K562 (cell line): Measurements from ENCODE around the gene MSN. TPM values are rescaled to one million over a fixed set of nuclear protein-coding genes. Genes with fewer than 3 reads are reported as not detected.

Source experiments
- ATAC-seq: fragments of 200-7000 bp; cut with Tn5 transposase; 3 replicates; pipeline ENCODE4 v1.9.1; 2020; ENCODE audit warnings: moderate library complexity
- BruUV-seq: library from RNA; stranded (reverse); fragments of 400-500 nt; replicated peaks from 2 replicates; lab custom pipeline; 2021; lab: Mats Ljungman, UMichigan
- CTCF ChIA-PET: fragments of 300-600 bp; formaldehyde crosslinking; extraction: SDS; loops from one replicate; lab custom pipeline; 2021; ENCODE audit warnings: low intra/inter-chr PET ratio; lab: Yijun Ruan, JAX
- POLR2A ChIA-PET: fragments of 300-600, 350-650 bp; sonication (Branson Sonifier 250); formaldehyde crosslinking; extraction: SDS; loops from one replicate; lab custom pipeline; 2021; ENCODE audit warnings: antibody characterized with exemption, inconsistent platforms; lab: Yijun Ruan, JAX
- DNase-seq, 4 experiments: peaks; one replicate each; pipeline versions ENCODE4 v3.0.0 to v3.0.0-alpha.2; 2011 to 2018; ENCODE audit warnings: low spot score in 3 of 4, mixed read lengths in 3 of 4; ENCODE audit errors: extremely low read depth in 1 of 4
- FAIRE-seq: peaks from 2 replicates; lab custom pipeline; 2011; peaks lifted over from hg19 to GRCh38; lab: Jason Lieb, UNC
- H2AFZ ChIP-seq: 2 replicates; pipeline ENCODE4 v1.6.0; 2011; ENCODE audit warnings: low read depth, low read length, control low read depth, inconsistent platforms
- H3K27ac ChIP-seq: fragments of 200-600 bp; 3 replicates; pipeline ENCODE4 v1.8.0; 2011; ENCODE audit warnings: low read depth, mild to moderate bottlenecking, control low read depth, inconsistent platforms, low read length, moderate library complexity, mixed read lengths; ENCODE audit errors: extremely low read depth
- H3K27me3 ChIP-seq, 2 experiments: fragments of 300-600 bp in 1 of 2; 2 replicates in 1 of 2; 3 replicates in 1 of 2; pipeline versions ENCODE4 v1.6.0 to v1.8.0; 2011; ENCODE audit warnings: inconsistent platforms in 2 of 2, low read length in 2 of 2, mild to moderate bottlenecking in 1 of 2, mixed read lengths in 1 of 2, moderate library complexity in 1 of 2; ENCODE audit not compliant: control insufficient read depth in 2 of 2, insufficient read depth in 2 of 2
- H3K36me3 ChIP-seq: fragments of 300-600 bp; 3 replicates; pipeline ENCODE4 v1.8.0; 2011; ENCODE audit warnings: mild to moderate bottlenecking, low read length, inconsistent platforms; ENCODE audit not compliant: control insufficient read depth, insufficient read depth
- H3K4me1 ChIP-seq, 2 experiments: fragments of 200-600 bp in 1 of 2; replicated peaks in 1 of 2; 2 replicates in 1 of 2; 3 replicates in 1 of 2; pipeline versions ENCODE4 v1.5.1 to v1.8.0; 2011; ENCODE audit warnings: inconsistent platforms in 2 of 2, low read length in 2 of 2, mild to moderate bottlenecking in 1 of 2, mixed read lengths in 1 of 2, moderate library complexity in 1 of 2; ENCODE audit not compliant: control insufficient read depth in 2 of 2, insufficient read depth in 2 of 2
- H3K4me2 ChIP-seq: 2 replicates; pipeline ENCODE4 v1.6.1; 2011; ENCODE audit warnings: low read length, control low read depth, inconsistent platforms, mixed read lengths; ENCODE audit not compliant: insufficient read depth
- H3K4me3 ChIP-seq: fragments of 200-600 bp; sonication (generic), shearing (Covaris generic); 2 replicates; pipeline ENCODE4 v1.5.1; 2016; ENCODE audit warnings: control low read depth, inconsistent platforms
- H3K79me2 ChIP-seq: fragments of 200-600 bp; 3 replicates; pipeline ENCODE4 v1.8.0; 2011; ENCODE audit warnings: low read length, inconsistent platforms; ENCODE audit not compliant: control insufficient read depth, insufficient read depth
- H3K9ac ChIP-seq, 2 experiments: 2 replicates each; pipeline versions ENCODE4 v1.6.0 to v1.6.1; 2011; ENCODE audit warnings: low read depth in 2 of 2, low read length in 2 of 2, control low read depth in 1 of 2, inconsistent platforms in 1 of 2, mild to moderate bottlenecking in 1 of 2, mixed read lengths in 1 of 2; ENCODE audit not compliant: insufficient read depth in 1 of 2
- H3K9me1 ChIP-seq: one replicate; pipeline ENCODE4 v1.6.0; 2011; ENCODE audit warnings: inconsistent platforms, mild to moderate bottlenecking, low read length, moderate library complexity; ENCODE audit not compliant: control insufficient read depth, insufficient read depth
- H3K9me3 ChIP-seq: replicated peaks from 2 replicates; pipeline ENCODE4 v1.5.1; 2011; ENCODE audit warnings: low read depth, low read length, inconsistent platforms; ENCODE audit not compliant: control insufficient read depth, insufficient read depth
- H4K20me1 ChIP-seq: replicated peaks from 2 replicates; pipeline ENCODE4 v1.6.1; 2011; ENCODE audit warnings: low read length, inconsistent platforms, mixed read lengths; ENCODE audit not compliant: control insufficient read depth, insufficient read depth
- CTCFL ChIP-seq: IDR thresholded peaks from 2 replicates; pipeline ENCODE4 v1.6.1; 2011; ENCODE audit warnings: borderline replicate concordance, low read depth, mild to moderate bottlenecking, moderate library complexity, low read length; ENCODE audit not compliant: insufficient read depth, poor library complexity, severe bottlenecking
- HNRNPUL1 ChIP-seq: fragments of 200-400 bp; formaldehyde crosslinking; IDR thresholded peaks from 2 replicates; pipeline ENCODE4 v1.6.1; 2017; ENCODE audit warnings: low read length
- IRF2 ChIP-seq: sonication (generic); formaldehyde crosslinking; IDR thresholded peaks from 2 replicates; pipeline ENCODE4 v1.8.1; 2022; ENCODE audit warnings: mild to moderate bottlenecking, missing genetic modification reagents
- MAFK ChIP-seq: IDR thresholded peaks from 2 replicates; pipeline ENCODE4 v1.6.1; 2011; ENCODE audit warnings: low read length, improper control_type of control experiment
- NCOA4 ChIP-seq: fragments of 450-650 bp; IDR thresholded peaks from 2 replicates; pipeline ENCODE4 v1.6.1; 2018; ENCODE audit warnings: mild to moderate bottlenecking; ENCODE audit not compliant: partially characterized antibody
- SMC3 ChIP-seq: conservative IDR thresholded peaks from 2 replicates; pipeline ENCODE4 v1.6.1; 2011; ENCODE audit warnings: low read depth, low read length, improper control_type of control experiment; ENCODE audit not compliant: insufficient read depth
- VEZF1 ChIP-seq: fragments of 200-800 bp; sonication (Bioruptor generic); IDR thresholded peaks from 2 replicates; pipeline ENCODE4 v1.6.1; 2017; ENCODE audit warnings: missing genetic modification characterization, missing compliant biosample characterization
- ZNF384 ChIP-seq: IDR thresholded peaks from 2 replicates; pipeline ENCODE4 v1.6.1; 2012; ENCODE audit warnings: low read depth, low read length, improper control_type of control experiment
- ZNF780A ChIP-seq: fragments of 250-450 bp; sonication (Bioruptor Pico); IDR thresholded peaks from 2 replicates; pipeline ENCODE4 v1.5.0; 2021; ENCODE audit warnings: mild to moderate bottlenecking
- WGBS: fragments of 100-300 bp; shearing (Covaris generic); methylation state at CpG from one replicate; pipeline ENCODE4 v1.1.6; 2016; ENCODE audit warnings: low coverage, mixed read lengths; ENCODE audit not compliant: insufficient coverage; ENCODE audit errors: missing lambda C conversion rate; 5-methylcytosine and 5-hydroxymethylcytosine counted together
- in situ Hi-C: fragments of 300-500 bp; cut with MboI; formaldehyde crosslinking; loops from 4 replicates; pipeline ENCODE4 v1.15.0; 2018; ENCODE audit warnings: inconsistent platforms, mixed read lengths
- intact Hi-C: fragments of 100-400 bp; cut with micrococcal nuclease; formaldehyde crosslinking; loops from 2 replicates; pipeline ENCODE4 v1.14.2; 2022
- polyA plus RNA-seq, 8 experiments: library from polyadenylated mRNA; depleted of rRNA in 4 of 8; stranded (reverse) in 5 of 8; unstranded in 3 of 8; fragments of >200 nt; fragmentation: Nextera tagmentation in 2 of 8; fragmentation: Illumina TruSeq in 1 of 8; extraction: Ambion mirVana in 2 of 8; extraction: Trizol in 1 of 8; gene quantifications; 2 replicates each; pipeline versions ENCODE4 v1.2.1 to v1.2.3, GENCODE V29; 2011 to 2014; ENCODE audit warnings: inconsistent platforms in 1 of 8, missing spikeins in 1 of 8
- total RNA-seq, 7 experiments: library from RNA; depleted of rRNA in 6 of 7; stranded (reverse); fragments of >200 nt in 6 of 7; fragmentation: Illumina TruSeq in 2 of 7; extraction: Trizol in 2 of 7; gene quantifications; 2 replicates each; pipeline versions ENCODE4 v1.2.1 to v1.2.3, GENCODE V29; 2011 to 2021; ENCODE audit warnings: low replicate concordance in 1 of 7
- TF ChIP-seq, protein P1 (sequence below): fragments of 250-450 bp; sonication (Bioruptor Pico); IDR thresholded peaks from 2 replicates; pipeline ENCODE4 v1.5.0; 2021; ENCODE audit warnings: mild to moderate bottlenecking, borderline replicate concordance
- TF ChIP-seq, protein P2 (sequence below): fragments of 250-450 bp; sonication (Bioruptor Pico); IDR thresholded peaks from 2 replicates; pipeline ENCODE4 v1.9.0; 2021; ENCODE audit warnings: mild to moderate bottlenecking
- TF ChIP-seq, protein P3 (sequence below), 2 experiments: fragments of 450-650 bp in 1 of 2; sonication (generic) in 1 of 2; formaldehyde crosslinking in 1 of 2; IDR thresholded peaks in 1 of 2; conservative IDR thresholded peaks in 1 of 2; 2 replicates each; pipeline versions ENCODE4 v1.6.1 to v1.8.1; 2016 to 2023; ENCODE audit warnings: mild to moderate bottlenecking in 2 of 2, moderate library complexity in 2 of 2, inconsistent platforms in 1 of 2, missing genetic modification reagents in 1 of 2

Gene MSN
- total and polyA plus RNA-seq, 9 of the 15 experiments (the other 6 are each of a cell fraction or from before 2014, with no cell fraction given): 128 to 486 (median 237) TPM

DNA sequence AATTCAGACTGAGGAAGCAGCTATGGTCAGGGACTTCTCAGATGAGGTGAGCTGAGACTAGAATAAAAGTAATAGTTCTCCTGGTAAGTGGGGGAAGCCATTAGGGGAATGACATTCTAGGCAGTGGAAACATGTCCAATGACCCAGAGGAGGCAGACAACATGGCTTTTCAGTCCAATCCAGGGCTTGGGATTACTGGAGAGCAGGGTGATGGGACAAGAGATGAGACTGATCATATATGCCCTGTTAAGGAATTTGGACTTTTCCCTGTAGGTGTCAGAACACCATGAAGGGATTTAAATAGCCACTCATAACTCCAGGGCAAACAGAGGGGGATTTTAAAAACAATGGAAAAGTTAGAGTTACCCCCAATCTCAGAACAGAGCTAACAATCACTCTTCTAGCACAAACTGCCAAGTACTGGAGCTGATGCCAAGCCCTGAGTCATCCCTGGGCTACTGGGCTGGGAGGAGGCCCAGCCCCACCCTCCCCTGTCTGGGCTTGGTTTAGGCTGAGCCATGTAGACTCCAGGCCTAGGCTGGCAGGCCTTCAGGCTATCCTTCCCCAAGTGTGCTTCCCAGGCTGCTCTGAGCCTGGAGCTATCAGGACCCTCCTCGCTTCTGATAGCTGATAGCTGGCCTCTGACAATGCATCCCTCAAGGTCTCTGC, 22.7 kb upstream of the MSN start:
- Histone ChIP-seq H3K36me3 (no peaks in the 10 kb centered on the region), H3K4me1 (no peaks in the 10 kb centered on the region), H3K4me3 (no peak overlapping the region), H3K27me3 (no peaks in the 10 kb centered on the region), H3K79me2 (no peaks in the 10 kb centered on the region), H4K20me1 (0 out of 2 replicates have a peak, but pooled peaks cover 5% of the 10 kb centered on the region), H3K9me1 (no peaks in the 10 kb centered on the region), H3K27ac (no peak overlapping the region), H3K9ac (no peak overlapping the region), H2AFZ (no peak overlapping the region), H3K4me2 (no peak overlapping the region), H3K9me3 (no peaks in the 10 kb centered on the region)
- FAIRE-seq: peak; percentile 15
- CTCF ChIA-PET: no interaction called here
- BruUV-seq: no TSS peak
- peak in 3 of 4 experiments; percentile 15 to 39 (median 29) for DNase-seq
- TF ChIP-seq, protein P1, sequence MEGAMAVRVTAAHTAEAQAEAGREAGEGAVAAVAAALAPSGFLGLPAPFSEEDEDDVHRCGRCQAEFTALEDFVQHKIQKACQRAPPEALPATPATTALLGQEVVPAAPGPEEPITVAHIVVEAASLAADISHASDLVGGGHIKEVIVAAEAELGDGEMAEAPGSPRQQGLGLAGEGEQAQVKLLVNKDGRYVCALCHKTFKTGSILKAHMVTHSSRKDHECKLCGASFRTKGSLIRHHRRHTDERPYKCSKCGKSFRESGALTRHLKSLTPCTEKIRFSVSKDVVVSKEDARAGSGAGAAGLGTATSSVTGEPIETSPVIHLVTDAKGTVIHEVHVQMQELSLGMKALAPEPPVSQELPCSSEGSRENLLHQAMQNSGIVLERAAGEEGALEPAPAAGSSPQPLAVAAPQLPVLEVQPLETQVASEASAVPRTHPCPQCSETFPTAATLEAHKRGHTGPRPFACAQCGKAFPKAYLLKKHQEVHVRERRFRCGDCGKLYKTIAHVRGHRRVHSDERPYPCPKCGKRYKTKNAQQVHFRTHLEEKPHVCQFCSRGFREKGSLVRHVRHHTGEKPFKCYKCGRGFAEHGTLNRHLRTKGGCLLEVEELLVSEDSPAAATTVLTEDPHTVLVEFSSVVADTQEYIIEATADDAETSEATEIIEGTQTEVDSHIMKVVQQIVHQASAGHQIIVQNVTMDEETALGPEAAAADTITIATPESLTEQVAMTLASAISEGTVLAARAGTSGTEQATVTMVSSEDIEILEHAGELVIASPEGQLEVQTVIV (CRISPR knock-in tag): no peak
- no peak for TF ChIP-seq ZNF384
- TF ChIP-seq, protein P2, sequence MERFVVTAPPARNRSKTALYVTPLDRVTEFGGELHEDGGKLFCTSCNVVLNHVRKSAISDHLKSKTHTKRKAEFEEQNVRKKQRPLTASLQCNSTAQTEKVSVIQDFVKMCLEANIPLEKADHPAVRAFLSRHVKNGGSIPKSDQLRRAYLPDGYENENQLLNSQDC (CRISPR knock-in tag): no peak
- peak; percentile 56; the same call in 1 of the 2 replicates for TF ChIP-seq VEZF1 (CRISPR knock-in tag)
- no peak for TF ChIP-seq IRF2
- no peak for TF ChIP-seq ZNF780A (CRISPR knock-in tag)
- no peak for TF ChIP-seq CTCFL
- TF ChIP-seq MAFK: 0 out of 2 replicates have a peak, but pooled peaks have one; percentile 11
- no peak for TF ChIP-seq HNRNPUL1
- TF ChIP-seq, protein P3, sequence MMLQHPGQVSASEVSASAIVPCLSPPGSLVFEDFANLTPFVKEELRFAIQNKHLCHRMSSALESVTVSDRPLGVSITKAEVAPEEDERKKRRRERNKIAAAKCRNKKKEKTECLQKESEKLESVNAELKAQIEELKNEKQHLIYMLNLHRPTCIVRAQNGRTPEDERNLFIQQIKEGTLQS (IDR thresholded peaks at IDR 0.05): peak; percentile 10; the same call in 1 of the 2 replicates
- TF ChIP-seq, protein P3 (CRISPR knock-in tag; conservative IDR thresholded peaks at IDR 0.05): no peak
- TF ChIP-seq SMC3: no peak
- TF ChIP-seq NCOA4: no peak
- ATAC-seq: peak; percentile 87
- in situ Hi-C loops: no loop called here
- intact Hi-C loops: no loop called here
- POLR2A ChIA-PET: interaction anchor here (1.5 kb wide), 1 partner anchor 9 kb away, joined by 4 read pairs; no protein-coding TSS in a partner anchor
- 20% methylated on average over 1 of the region's 1 CpG for WGBS
